Activated CD4-positive, alpha-beta T cell treated with anti-CD3 and anti-CD28 coated beads, Interleukin-2, amount 50 U/mL, for 1 hour (primary cell): Measurements from ENCODE around the gene CTXN1.

ENCODE experiments used
- DNase-seq: peaks from one replicate; pipeline ENCODE4 v3.0.0-alpha.2; 2020

CTXN1 gene

DNA sequence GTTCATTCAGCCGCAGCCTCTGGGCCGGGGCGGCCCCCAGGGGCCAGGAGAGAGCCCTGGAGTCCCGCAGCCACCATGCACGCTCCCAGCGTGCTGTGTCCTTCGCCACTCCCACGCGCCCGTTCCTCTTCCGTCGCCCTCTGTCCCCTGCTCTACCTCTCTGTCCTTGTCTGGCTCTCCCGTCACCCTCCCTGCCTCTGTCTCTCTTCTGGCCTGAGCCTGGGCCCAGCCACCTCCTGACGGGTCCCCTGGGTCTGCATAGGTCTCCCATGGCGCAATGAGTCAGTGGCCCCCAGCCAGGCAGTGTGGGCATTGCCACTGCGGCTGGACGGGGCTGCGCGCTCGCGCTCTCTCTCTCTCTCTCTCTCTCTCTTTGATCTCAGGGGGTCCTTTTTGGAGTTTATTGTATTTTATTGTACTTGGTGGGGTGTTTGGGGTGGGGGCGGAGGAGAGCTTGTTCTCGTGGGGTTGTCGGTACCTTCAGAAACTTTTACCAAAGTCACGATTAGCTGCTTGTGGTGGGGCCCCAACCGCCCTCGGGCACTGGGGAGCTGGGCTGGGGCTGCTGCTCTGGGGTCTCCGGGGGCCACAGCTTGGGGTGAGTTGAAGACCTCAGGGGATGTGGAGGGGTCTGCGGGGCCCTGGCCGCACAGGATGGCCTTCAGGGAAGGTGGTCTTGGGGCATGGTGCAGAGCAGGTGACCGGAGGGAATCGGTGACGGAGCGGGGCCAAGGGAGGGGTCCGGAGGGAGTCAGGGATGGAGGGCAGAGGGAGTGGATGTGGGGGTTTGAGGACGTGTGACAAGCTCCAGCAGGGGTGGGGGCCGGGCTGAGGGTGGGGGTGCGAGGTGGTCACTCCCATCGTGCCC is 13.0 kb downstream of the CTXN1 start:
- DNase-seq, result no peak

DNA sequence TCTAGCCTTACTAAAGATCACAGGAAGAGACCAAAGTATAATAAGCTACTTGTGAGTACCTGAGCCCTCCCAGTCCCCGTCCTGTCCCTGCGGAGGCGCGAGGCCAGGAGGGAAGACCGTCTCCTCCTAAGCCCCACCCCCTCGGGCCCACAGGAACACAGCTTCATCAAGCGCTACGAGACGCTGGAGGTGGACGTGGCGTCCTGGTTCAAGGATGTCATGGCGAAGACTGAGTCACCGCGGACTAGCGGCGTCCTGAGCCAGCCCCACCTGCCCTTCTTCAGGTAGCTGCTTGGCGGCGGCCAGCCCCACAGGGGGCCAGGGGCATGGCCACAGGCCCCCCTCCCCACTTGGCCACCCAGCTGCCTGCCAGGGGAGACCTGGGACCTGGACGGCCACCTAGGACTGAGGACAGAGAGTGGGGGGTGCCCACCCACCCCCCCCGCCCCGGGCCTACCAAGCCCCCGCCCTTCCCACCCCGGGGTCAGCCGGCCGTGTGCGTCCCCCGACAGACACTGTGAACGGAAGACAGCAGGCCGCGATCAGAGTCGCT is 13.7 kb downstream of the CTXN1 start:
- no peak for DNase-seq

DNA sequence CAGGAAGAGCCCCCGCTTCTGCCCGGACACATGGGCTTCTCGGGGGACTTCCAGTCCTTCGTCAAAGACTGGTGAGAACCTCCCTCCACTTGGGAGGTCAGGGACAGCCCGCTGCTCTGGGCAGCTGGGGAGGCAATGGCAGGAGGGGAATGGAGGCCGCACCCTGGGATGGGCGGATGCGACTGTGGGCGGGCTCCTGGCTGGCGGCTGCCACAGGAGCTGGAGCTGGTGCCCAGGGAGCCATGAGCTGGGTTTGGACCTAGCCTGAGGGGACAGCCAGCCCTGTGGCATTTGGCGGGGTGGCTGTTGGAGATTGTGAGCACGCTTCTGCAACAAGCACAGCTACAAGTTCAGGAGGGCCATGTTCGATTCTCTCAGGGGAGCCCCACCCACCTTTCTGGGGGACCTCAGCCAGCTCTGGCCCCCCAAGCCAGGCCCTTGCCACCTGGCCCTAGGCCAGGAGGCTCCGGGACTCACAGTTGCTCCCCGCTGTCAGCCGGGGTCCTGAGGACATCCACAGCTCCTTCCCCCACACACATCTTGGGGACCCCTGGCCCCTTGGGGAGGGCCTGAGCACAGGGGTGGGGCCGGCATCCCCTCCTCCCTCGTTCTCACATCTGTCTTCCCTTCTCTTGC is 14.3 kb downstream of the CTXN1 start:
- DNase-seq, result no peak

DNA sequence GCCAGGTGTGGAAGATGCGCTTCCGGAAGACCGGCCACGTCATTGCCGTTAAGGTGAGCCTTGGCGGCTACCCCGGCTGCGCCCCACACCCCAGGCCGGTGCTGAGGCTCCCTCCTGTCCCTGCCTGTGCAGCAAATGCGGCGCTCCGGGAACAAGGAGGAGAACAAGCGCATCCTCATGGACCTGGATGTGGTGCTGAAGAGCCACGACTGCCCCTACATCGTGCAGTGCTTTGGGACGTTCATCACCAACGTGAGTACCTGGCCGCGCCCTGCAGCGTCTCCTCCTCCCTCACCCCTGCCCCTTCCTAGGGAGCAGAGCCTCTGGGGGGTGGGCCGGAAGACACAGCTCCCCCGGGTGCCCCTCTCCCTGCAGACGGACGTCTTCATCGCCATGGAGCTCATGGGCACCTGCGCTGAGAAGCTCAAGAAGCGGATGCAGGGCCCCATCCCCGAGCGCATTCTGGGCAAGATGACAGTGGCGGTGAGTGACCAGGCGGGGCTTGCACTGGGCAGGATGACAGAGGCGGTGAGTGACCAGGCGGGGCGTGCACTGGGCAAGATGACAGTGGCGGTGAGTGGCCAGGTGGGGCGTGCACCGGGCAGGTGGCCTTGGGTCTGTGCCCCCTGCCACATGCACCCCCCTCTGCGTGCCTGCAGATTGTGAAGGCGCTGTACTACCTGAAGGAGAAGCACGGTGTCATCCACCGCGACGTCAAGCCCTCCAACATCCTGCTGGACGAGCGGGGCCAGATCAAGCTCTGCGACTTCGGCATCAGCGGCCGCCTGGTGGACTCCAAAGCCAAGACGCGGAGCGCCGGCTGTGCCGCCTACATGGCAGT is 15.4 kb downstream of the CTXN1 start:
- no peak for DNase-seq

DNA sequence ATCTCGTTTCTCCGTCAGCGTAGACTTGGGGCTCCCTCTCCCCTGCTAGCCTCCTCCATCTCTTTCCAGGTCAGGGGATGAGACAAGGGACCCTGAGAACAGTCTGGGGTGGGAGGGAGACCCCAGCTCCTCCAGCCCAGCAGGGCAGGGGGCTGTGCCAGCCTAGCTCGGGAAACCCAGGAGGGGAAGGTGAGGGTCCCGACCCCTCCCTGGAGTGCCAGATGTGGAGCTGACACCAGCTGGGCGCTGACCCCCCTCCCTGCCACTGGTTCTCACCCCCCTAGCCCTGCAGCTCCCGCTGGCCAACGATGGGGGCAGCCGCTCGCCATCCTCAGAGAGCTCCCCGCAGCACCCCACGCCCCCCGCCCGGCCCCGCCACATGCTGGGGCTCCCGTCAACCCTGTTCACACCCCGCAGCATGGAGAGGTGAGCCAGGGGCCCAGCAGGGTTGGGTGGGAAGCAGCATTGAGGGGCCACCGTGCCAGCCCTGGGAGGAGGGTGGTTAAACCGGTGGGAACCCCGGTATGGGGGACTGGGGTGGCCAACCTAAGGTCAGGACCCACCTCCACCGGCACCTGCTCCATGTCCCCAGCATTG is 16.4 kb downstream of the CTXN1 start:
- DNase-seq, result no peak

DNA sequence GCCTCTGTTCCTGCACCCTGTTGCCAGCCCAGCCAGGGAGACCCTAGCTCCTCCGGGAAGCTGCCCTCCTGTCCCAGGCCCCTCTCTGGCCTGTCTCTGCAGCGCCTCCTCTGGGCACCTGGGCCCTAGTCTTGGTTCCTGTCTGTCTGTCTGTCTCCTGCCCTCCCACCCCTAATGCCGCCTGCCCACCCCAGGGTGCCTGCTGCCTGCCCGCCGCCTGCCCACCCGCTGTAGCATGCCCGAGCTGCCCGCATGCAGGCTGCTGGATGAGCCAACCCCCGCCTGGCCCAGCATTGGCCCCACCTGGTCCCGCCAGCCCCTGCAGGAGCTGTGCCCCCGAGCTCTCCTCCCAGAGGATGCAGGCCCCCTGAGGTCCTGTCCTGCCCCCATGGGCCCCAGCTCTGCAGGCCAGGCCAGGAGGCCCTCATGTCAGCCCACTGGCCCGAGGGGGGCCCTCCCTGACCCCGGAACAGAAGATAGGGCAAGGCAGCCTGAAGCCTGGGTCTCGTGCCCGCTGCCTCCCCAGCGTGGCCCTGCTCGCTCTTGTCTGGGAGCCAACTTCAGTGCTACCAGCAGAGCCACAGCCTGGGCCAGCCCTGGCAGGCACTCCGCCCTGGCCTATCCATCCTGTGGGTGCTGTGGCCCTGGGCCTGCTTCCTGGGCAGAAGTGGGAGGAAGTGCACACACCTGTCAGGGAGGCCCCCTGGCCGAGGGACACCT is 17.0 kb downstream of the CTXN1 start:
- DNase-seq, result no peak

DNA sequence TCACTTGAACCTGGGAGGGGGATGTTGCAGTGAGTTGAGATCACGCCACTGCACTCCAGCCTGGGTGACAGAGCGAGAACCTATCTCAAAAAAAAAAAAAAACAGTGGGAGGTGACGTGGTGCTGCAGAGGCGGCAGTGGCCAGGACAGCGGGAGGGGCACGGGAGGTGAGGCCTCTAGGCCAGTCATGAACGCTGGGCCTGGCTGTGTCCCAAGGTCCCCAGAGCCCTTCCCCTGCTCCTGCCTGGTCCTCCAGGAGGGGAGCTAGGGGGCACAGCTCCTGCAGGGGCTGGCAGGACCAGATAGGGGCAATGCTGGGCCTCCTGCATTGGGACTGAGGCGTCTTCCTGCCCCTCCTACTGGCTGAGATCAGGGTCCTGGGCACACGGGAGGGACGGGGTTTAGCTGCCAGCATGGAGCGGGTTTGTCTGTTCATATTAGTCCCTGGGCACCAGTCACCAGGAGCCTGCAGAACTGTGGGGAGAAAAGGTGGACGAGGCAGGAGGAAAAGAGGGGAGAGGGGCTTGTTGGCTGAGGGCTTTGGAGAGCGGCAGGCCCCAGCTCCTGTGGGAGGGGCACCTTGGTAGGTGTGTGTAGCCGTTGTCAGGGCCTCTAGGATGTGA is 17.7 kb downstream of the CTXN1 start:
- no peak for DNase-seq

DNA sequence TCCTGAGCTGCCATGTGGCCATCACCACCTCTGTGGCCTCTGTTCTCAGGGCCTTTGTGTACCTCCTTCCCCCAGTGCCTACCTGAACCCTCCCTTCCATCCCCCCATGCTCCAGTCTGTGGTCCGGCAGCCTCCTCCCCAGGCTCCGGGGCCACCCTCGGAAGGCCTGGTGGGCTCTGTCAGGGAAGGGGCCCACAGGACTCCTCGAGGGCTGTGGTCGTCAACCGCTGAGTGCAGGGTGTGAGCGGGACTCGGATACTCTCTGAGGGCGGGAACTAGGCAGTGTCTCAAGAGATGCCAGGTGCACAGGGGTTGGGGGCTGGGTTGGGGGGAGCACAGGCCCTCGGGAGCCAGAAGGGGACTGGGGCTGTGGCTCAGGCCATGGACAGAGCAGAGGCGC is 18.4 kb downstream of the CTXN1 start:
- DNase-seq, result no peak

DNA sequence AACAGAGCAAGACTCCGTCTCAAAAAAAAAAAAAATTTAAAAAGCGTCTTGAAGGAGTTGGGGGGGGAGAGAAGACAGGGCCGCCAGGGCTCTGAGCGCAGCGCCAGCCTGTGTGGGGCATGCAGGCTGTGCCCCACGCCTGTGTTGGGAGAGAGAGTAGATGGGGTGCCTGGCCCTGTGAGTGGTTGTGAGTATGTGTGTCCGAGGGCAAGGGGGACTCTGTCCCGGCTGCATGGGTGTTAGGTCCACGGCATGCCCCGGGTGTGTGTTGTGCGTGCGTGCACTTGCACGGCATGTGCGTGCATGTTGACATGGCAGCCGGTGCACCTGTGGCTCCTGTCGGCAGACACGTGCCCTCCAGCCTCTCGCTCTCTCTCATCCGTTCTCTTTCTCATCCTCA is 18.8 kb downstream of the CTXN1 start:
- DNase-seq, result no peak

DNA sequence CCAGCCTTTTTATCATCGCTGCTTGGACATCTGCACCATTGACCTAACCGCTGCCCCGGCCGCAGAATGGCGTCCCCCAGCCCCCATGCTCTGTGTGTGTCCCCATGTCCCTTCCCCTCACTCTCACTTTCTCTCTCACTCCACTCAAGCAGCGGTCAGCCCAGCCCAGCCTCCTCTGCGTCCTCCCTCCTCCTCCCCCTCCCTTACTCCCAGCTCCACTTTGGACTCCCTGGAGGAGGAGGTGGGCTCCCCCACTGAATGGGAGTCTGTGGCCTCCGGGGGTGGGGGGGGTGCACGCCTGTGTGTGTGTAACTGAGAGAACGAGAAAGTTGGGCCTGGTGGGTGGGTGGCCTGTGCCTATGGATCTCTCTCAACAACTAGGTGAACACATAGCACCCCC is 20.1 kb downstream of the CTXN1 start:
- no peak for DNase-seq

DNA sequence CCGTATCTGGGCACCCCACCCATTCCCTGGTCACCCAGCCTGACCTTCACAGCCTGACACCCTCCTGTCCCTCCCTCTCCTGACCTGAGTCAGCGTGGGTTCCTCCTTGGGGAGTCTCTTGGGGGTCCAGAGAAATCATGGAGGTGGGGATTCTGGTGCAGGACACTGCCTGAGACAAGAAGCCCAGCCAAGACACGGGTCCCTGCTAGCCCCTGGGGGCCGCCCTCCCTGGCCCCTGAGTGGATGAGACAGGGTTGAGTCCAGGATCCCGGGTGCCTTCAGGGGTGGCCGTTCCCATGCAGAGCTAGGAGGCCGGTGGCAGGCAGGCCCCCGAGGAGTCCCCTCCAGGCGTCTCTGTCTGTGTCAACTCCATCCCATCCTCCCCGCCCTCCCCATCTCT is 20.7 kb downstream of the CTXN1 start:
- no peak for DNase-seq

DNA sequence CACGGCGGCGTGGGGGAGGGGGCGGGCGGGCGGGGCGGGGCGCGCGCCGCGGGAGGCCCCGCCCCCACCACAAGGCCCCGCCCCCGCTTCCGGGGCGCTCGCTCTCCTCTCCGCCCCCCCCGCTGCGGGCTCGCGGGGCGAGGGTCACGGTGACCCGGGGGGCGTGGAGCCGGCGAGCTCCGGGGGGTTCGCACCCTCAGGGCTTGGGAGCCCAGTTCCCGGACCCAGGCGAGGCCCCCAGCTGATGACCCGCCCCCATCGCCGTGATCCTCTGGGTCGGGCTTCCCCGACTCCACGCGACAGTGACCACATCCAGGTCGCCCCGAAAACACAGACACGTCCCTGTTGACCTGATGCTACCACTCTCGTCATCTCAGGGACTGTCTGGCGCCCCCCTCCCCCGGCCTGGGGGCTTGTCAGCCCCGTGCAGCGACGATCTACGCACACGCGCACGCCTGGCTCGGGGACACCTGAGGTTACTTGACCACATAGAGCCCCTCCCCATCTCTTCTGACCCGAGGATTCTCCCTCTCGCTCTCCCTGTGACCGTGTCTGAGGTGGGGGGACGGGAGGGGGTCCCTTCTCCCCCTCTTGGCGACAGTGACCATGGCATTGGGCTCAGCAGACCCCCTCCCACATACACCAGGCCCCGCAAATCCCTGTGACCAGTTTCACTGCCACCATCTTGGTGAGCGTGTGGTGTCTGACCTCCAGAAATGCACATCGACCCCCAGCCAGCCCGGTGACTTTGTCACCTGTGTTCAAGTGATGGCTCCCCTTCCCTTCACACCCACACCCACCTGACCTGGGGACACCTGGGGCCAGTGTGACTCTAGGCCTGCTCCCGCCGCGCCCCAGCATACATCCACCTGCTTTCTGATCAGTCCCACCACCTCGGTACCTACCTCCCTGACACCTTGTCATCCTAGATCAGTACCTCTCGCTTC is 21.6 kb downstream of the CTXN1 start:
- peak; percentile 61 for DNase-seq

DNA sequence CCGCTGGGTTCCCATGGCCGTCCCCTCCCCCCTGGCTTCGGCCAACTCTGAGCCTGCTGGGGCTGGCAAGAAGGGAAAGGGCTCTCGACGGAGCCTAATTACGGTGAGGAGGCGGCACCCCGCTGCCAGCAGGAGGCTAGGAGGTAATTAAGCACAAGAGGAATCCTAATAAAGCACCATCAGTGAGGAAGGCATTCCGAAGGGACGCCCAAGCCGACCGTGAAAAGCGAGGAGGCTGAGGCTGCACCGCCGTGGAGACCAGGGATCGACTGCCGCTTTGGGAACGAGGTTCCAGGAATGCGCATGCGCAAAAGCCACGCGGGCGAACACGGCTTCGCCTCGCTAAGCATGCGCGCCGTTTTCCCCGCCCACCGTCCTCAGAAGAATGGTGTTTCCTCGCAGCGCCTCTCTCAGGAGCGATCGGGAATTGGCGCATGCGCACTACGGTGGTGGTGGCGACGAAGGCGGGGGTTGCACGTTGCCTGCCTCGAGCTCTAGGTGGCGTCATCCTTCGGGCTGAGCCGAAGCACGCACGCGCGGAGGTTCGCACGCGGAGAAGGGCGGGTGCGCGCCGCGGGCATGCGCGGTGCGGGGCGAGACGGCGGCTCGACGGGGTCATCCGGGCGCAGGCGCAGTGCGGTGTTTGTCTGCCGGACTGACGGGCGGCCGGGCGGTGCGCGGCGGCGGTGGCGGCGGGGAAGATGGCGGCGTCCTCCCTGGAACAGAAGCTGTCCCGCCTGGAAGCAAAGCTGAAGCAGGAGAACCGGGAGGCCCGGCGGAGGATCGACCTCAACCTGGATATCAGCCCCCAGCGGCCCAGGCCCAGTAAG is 22.5 kb downstream of the CTXN1 start, which contains the start of gene MAP2K7:
Gene MAP2K7, plus strand, starts transcription at position 634 of the 830 bp plus-strand sequence. Its CDS starts 68 bp downstream, at position 702.
- DNase-seq, result peak; percentile 100

DNA sequence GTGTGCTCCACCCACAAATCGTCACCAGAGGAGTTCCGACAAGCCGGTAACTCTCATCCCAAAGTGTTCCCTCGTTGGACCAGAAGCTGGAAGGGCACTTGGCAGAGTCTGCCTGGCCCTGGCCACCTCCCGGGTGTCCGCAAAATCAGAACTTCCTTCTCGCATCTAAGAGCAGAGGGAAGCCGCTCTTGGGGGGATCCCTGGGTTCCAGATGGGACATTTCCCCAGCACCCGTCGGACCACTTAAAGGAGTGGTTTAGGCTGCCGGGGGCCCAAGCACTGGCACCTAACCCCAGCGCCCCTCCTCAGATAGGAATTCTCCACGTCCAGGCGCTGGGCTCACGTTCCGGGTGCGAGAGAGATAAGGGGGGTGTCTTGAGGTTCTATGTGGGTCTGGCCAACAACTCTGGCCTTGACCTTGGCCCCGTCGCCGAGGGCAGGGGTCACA is 23.1 kb downstream of the CTXN1 start:
- no peak for DNase-seq

DNA sequence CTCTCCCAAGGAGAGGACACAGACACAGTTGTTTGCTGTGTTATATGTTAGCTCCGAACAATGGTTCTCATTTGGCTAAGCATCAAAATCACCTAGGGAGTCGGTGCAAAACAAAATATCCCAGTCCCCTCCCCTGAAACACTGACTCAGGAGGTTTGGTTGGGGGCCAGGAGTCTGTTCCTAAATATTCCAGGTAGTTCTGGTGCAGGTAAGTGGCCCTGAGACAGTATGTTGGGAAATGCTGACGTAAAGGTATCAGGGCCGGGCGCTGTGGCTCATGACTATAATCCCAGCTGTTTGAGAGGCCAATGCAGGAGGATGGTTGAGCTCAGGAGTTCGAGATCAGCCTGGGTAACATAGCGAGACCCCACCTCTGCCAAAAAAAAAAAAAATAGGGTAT is 24.6 kb downstream of the CTXN1 start:
- no peak for DNase-seq

DNA sequence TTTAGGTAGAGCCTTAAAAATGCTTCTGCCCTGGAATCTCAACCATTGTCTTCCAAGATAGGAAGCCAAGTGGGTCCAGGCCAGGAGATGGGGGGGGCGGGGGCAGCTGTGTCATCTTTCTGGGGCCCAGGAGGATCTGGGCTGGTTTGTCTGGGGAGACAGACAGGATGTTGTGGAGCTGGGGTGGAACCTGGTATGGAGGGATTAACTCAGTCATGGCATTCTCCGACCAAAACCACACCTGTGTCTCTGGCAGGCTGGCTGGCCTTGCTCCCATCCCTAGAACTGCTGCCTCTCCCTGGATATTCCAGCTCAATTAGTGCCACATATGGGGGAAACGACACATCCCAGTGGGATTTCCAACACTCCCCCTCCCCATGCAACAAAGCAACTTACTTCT is 25.0 kb downstream of the CTXN1 start:
- no peak for DNase-seq

DNA sequence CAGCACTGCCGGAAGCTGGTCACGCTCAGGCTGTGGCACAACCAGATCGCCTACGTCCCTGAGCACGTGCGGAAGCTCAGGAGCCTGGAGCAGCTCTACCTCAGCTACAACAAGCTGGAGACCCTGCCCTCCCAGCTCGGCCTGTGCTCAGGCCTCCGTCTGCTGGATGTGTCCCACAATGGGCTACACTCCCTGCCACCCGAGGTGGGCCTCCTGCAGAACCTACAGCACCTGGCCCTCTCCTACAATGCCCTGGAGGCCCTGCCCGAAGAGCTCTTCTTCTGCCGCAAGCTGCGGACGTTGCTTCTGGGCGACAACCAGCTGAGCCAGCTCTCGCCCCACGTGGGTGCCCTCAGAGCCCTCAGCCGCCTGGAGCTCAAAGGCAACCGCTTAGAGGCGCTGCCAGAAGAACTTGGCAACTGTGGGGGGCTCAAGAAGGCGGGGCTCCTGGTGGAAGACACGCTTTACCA is 25.5 kb downstream of the CTXN1 start:
- no peak for DNase-seq

DNA sequence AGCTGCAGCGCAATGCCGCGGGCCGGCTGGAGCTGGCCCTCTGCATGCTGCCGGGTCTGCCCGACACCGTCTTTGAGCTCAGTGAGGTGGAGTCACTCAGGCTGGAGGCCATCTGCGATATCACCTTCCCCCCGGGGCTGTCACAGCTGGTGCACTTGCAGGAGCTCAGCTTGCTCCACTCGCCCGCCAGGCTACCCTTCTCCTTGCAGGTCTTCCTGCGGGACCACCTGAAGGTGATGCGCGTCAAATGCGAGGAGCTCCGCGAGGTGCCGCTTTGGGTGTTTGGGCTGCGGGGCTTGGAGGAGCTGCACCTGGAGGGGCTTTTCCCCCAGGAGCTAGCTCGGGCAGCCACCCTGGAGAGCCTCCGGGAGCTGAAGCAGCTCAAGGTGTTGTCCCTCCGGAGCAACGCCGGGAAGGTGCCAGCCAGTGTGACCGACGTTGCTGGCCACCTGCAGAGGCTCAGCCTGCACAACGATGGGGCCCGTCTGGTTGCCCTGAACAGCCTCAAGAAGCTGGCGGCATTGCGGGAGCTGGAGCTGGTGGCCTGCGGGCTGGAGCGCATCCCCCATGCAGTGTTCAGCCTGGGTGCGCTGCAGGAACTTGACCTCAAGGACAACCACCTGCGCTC is 26.1 kb downstream of the CTXN1 start:
- DNase-seq, result no peak

DNA sequence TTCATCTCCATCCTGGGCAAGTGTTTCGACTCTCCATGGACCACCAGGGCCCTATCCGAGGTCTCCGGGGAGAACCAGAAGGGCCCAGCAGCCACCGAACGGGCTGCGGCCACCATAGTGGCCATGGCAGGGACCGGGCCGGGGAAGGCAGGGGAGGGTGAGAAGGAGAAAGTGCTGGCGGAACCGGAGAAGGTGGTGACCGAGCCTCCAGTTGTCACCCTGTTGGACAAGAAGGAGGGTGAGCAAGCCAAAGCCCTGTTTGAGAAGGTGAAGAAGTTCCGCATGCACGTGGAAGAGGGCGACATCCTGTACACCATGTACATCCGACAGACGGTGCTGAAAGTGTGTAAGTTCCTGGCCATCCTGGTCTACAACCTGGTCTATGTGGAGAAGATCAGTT is 27.0 kb downstream of the CTXN1 start:
- no peak for DNase-seq
